ENCODE results near the gene RIMS1.
"Not testable (repeated sequence)": the region's sequence is repeated elsewhere in the genome, so short reads cannot be mapped to it uniquely, and the experiment has no call there.

RIMS1 gene

GRCh38 chr6:71979911-71980310 is 93.6 kb downstream of the RIMS1 start:
- DNase-seq, result peak; percentile 48

- DNase-seq, result peak; percentile 13
Observed at GRCh38 chr6:71982389-71982788, 96.0 kb downstream of the RIMS1 start.

GRCh38 chr6:71983131-71983530 is 96.8 kb downstream of the RIMS1 start:
- DNase-seq, result no peak

- DNase-seq, result no peak
Observed at GRCh38 chr6:71994705-71995271, 108.4 kb downstream of the RIMS1 start.

GRCh38 chr6:71997341-71997740 is 111.0 kb downstream of the RIMS1 start:
- no peak for DNase-seq

GRCh38 chr6:72002415-72002814 is 116.1 kb downstream of the RIMS1 start:
- no peak for DNase-seq

- DNase-seq, result not testable (repeated sequence)
Observed at GRCh38 chr6:72006591-72006990, 120.2 kb downstream of the RIMS1 start.

- no peak for DNase-seq
Observed at GRCh38 chr6:72022830-72023229, 136.5 kb downstream of the RIMS1 start.

GRCh38 chr6:72031471-72031870 is 145.1 kb downstream of the RIMS1 start:
- peak; percentile 45 for DNase-seq

- DNase-seq, result peak; percentile 45
Observed at GRCh38 chr6:72032086-72032485, 145.7 kb downstream of the RIMS1 start.

- no peak for DNase-seq
Observed at GRCh38 chr6:72035486-72035885, 149.1 kb downstream of the RIMS1 start.

GRCh38 chr6:72035966-72036365 is 149.6 kb downstream of the RIMS1 start:
- DNase-seq, result no peak

- DNase-seq, result no peak
Observed at GRCh38 chr6:72037006-72037405, 150.7 kb downstream of the RIMS1 start.

- DNase-seq, result no peak
Observed at GRCh38 chr6:72040111-72040510, 153.8 kb downstream of the RIMS1 start.

- no peak for DNase-seq
Observed at GRCh38 chr6:72042088-72042487, 155.7 kb downstream of the RIMS1 start.

- DNase-seq, result no peak
Observed at GRCh38 chr6:72048080-72048479, 161.7 kb downstream of the RIMS1 start.

- no peak for DNase-seq
Observed at GRCh38 chr6:72049376-72049775, 163.0 kb downstream of the RIMS1 start.

GRCh38 chr6:72061286-72061685 is 174.9 kb downstream of the RIMS1 start:
- DNase-seq, result no peak

GRCh38 chr6:72064399-72064975 is 178.1 kb downstream of the RIMS1 start:
- no peak for DNase-seq

GRCh38 chr6:72078096-72078495 is 191.7 kb downstream of the RIMS1 start:
- no peak for DNase-seq

GRCh38 chr6:72080260-72080941 is 194.1 kb downstream of the RIMS1 start:
- no peak for DNase-seq

GRCh38 chr6:72081871-72082270 is 195.5 kb downstream of the RIMS1 start:
- DNase-seq, result no peak

- no peak for DNase-seq
Observed at GRCh38 chr6:72083976-72084375, 197.6 kb downstream of the RIMS1 start.

GRCh38 chr6:72084992-72085569 is 198.7 kb downstream of the RIMS1 start:
- no peak for DNase-seq

All from NCI-H226 (cell line).